Vagina (tissue), 2 donors: ENCODE measurements around the gene TMIGD1.

ENCODE experiments used
- CTCF ChIP-seq, 3 experiments: fragments of 450-650 bp in 2 of 3; fragments of 200-600 bp in 1 of 3; sonication (generic) in 1 of 3; IDR thresholded peaks; one replicate each; pipeline ENCODE4 v1.5.1; 2017 to 2019; ENCODE audit warnings: antibody characterized with exemption in 3 of 3, mild to moderate bottlenecking in 2 of 3, moderate library complexity in 2 of 3
- POLR2A ChIP-seq, 2 donors: fragments of 450-650 bp; IDR thresholded peaks; one replicate each; pipeline ENCODE4 v1.6.1; 2017; ENCODE audit warnings: antibody characterized with exemption in 2 of 2, mild to moderate bottlenecking in 2 of 2, moderate library complexity in 2 of 2
- POLR2AphosphoS5 ChIP-seq, 2 donors: sonication (generic); formaldehyde crosslinking; IDR thresholded peaks; one replicate each; pipeline ENCODE4 v1.9.0; 2017; ENCODE audit warnings: antibody characterized with exemption in 2 of 2, mild to moderate bottlenecking in 2 of 2, low read depth in 1 of 2; ENCODE audit not compliant: insufficient read depth in 1 of 2

DNA sequence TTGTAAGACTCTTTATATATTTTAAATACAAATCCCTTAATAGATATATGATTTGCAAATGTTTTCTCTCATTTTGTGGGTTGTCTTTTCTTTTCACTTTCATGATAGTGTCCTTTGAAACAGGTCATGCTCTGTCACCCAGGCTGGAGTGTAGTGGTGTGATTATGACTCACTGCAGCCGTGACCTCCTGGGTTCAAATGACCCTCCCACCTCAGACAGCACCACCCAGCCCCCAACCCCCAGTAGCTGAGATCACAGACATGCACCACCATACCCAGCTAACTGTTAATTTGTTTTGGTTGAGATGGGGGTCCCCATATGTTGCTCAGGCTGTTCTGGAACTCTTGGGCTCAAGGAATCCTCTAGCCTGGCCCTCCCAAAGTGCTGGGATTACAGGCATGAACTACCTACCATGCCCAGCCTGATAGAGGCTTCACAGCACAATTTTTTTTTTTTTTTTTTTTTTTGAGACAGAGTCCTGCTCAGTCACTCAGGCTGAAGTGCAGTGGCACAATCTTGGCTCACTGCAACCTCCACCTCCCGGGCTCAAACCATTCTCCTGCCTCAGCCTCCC lies 18.5 kb upstream of the TMIGD1 start:
- TF ChIP-seq POLR2AphosphoS5 (IDR thresholded peaks at IDR 0.05; ENCODE audit: insufficient read depth in 1 of 2, low read depth in 1 of 2) (no peak), CTCF (IDR thresholded peaks at IDR 0.05) (no peak), POLR2A (IDR thresholded peaks at IDR 0.05) (no peak)
